AG09309 (cell line): ENCODE data around the gene GJC1.

ENCODE experiments used
- DNase-seq: peaks from one replicate; pipeline ENCODE4 v3.0.0-alpha.2; 2010; ENCODE audit warnings: low read depth
- H3K4me3 ChIP-seq: 2 replicates; pipeline ENCODE4 v1.5.1; 2011; ENCODE audit warnings: mild to moderate bottlenecking, low read depth, low read length, moderate library complexity; ENCODE audit not compliant: control insufficient read depth
- TF ChIP-seq, protein P1 (sequence below): IDR thresholded peaks from 2 replicates; pipeline ENCODE4 v1.5.1; 2011; ENCODE audit warnings: mild to moderate bottlenecking, low read depth, low read length, inconsistent platforms; ENCODE audit not compliant: insufficient read depth, control insufficient read depth; ENCODE audit errors: missing control alignments

Gene GJC1

GRCh38 chr17:44795928-44796327 lies 34.2 kb downstream of the GJC1 start:
- DNase-seq: no peak
- TF ChIP-seq, protein P1, sequence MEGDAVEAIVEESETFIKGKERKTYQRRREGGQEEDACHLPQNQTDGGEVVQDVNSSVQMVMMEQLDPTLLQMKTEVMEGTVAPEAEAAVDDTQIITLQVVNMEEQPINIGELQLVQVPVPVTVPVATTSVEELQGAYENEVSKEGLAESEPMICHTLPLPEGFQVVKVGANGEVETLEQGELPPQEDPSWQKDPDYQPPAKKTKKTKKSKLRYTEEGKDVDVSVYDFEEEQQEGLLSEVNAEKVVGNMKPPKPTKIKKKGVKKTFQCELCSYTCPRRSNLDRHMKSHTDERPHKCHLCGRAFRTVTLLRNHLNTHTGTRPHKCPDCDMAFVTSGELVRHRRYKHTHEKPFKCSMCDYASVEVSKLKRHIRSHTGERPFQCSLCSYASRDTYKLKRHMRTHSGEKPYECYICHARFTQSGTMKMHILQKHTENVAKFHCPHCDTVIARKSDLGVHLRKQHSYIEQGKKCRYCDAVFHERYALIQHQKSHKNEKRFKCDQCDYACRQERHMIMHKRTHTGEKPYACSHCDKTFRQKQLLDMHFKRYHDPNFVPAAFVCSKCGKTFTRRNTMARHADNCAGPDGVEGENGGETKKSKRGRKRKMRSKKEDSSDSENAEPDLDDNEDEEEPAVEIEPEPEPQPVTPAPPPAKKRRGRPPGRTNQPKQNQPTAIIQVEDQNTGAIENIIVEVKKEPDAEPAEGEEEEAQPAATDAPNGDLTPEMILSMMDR: no peak
- H3K4me3 ChIP-seq: no peak overlapping the region

DNA sequence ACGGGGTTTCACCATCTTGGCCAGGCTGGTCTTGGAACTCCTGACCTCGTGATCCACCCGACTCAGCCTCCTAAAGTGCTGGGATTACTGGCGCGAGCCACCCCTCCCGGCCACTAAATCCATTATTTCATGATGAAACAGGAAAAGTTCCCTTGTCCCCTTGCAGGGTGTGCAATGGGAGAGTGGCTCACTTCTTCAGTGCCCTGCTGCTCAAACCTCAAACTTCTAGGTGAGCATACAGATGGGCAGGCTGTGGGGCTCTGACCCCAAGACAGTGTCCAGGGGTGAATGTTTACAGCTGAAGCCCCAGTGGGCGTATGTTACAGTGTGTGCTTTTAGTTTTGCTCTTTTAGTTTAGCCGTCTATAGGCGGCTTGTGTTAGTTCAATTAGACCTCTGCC lies 34.7 kb downstream of the GJC1 start:
- TF ChIP-seq, protein P1: no peak
- no peak overlapping the region for H3K4me3 ChIP-seq
- no peak for DNase-seq

- TF ChIP-seq, protein P1: no peak
- DNase-seq: peak; percentile 64
These were observed 35.2 kb downstream of the GJC1 start for GRCh38 chr17:44794851-44795413.

DNA sequence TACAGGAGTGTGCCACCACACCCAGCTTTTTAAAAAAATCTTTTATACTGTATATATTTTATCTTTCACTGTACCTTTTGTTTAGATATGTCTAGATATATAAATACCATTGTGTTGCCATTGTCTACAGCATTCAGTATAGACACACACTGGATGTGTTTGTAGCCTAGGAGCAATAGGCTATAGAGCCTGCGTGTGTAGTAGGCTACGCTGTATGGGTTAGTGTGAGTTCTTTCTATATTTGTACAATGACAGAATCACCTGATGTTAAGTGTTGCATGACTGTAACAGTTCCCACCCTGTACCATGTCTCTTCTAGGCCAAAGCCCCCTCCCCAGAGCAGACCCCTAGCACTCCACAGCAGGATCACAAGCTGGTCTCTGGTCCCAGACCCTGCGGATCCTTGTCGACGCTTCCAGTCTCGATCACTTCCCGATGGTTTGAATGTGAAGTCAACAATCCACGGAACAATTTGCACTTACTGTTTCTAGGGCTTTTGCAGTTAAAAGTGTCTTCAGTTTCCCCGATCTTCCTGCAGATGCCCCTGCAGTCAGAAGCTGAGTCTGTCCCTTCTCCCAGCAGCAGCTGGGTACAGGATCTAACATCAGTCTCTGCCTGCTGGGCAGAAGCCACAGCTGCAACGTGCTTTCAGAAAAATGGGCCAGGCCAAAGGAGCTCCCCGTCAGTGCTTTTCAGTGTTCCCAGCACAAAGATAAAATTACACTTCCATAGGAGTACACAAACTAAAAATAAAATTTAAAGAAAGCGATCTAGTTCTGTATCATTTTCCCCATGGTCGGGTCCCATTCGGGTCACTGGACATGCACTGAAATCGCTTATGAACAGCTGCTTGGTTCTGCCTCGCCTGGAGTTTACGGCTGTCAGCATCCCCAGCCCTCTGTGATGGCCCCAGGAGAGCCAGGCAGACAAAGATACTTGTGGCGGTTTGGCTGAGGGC lies 35.9 kb downstream of the GJC1 start:
- H3K4me3 ChIP-seq: no peak overlapping the region
- no peak for DNase-seq
- TF ChIP-seq, protein P1: no peak

More at GRCh38 chr17:44794851-44795413, 35.2 kb downstream of the GJC1 start:
- H3K4me3 ChIP-seq: no peak overlapping the region

- TF ChIP-seq, protein P1: no peak
- no peak overlapping the region for H3K4me3 ChIP-seq
- no peak for DNase-seq
These were observed 37.8 kb downstream of the GJC1 start for GRCh38 chr17:44792276-44792675.

GRCh38 chr17:44788139-44788538 lies 41.9 kb downstream of the GJC1 start:
- H3K4me3 ChIP-seq: no peak overlapping the region
- DNase-seq: no peak
- TF ChIP-seq, protein P1: no peak
